HG02970 (cell line): ENCODE measurements around the gene CDC42BPG.

Experiments
- ATAC-seq: cut with Tn5 transposase; IDR thresholded peaks from one replicate; pipeline ENCODE4 v1.9.1; 2021; ENCODE audit warnings: mild to moderate bottlenecking, moderate library complexity, moderate number of reproducible peaks; ENCODE audit not compliant: unreplicated experiment, low FRiP score

The CDC42BPG gene

GRCh38 chr11:64880240-64881001, 36.0 kb upstream of the CDC42BPG start:
- ATAC-seq = no peak

- ATAC-seq = peak; percentile 0
These were observed 34.9 kb upstream of the CDC42BPG start for GRCh38 chr11:64879244-64879900.

- ATAC-seq = peak; percentile 74
These were observed 34.2 kb upstream of the CDC42BPG start, which contains the start of gene EHD1 for GRCh38 chr11:64878494-64879243. TSS of gene EHD1 (minus strand) at chr11:64878621. CDS start at chr11:64878464, 157 bp downstream.

- no peak for ATAC-seq
These were observed 33.7 kb upstream of the CDC42BPG start for GRCh38 chr11:64878223-64878493.

GRCh38 chr11:64877390-64878222, 33.2 kb upstream of the CDC42BPG start:
- peak; percentile 0 for ATAC-seq

GRCh38 chr11:64876835-64877341, 32.4 kb upstream of the CDC42BPG start:
- ATAC-seq = no peak

- ATAC-seq = no peak
These were observed 31.8 kb upstream of the CDC42BPG start for GRCh38 chr11:64876229-64876750.

- ATAC-seq = no peak
These were observed 31.1 kb upstream of the CDC42BPG start for GRCh38 chr11:64875369-64876228.

GRCh38 chr11:64874308-64875240, 30.1 kb upstream of the CDC42BPG start:
- ATAC-seq = no peak

GRCh38 chr11:64872790-64873488, 28.5 kb upstream of the CDC42BPG start:
- ATAC-seq = no peak

GRCh38 chr11:64871492-64871891, 27.0 kb upstream of the CDC42BPG start:
- no peak for ATAC-seq

GRCh38 chr11:64870893-64871466, 26.5 kb upstream of the CDC42BPG start:
- ATAC-seq = no peak

GRCh38 chr11:64870176-64870892, 25.9 kb upstream of the CDC42BPG start:
- ATAC-seq = no peak

- no peak for ATAC-seq
These were observed 25.2 kb upstream of the CDC42BPG start for GRCh38 chr11:64869571-64870175.

GRCh38 chr11:64868904-64869570, 24.6 kb upstream of the CDC42BPG start:
- ATAC-seq = no peak
